ENCODE measurements around the gene RIC8A.

Gene RIC8A

DNA sequence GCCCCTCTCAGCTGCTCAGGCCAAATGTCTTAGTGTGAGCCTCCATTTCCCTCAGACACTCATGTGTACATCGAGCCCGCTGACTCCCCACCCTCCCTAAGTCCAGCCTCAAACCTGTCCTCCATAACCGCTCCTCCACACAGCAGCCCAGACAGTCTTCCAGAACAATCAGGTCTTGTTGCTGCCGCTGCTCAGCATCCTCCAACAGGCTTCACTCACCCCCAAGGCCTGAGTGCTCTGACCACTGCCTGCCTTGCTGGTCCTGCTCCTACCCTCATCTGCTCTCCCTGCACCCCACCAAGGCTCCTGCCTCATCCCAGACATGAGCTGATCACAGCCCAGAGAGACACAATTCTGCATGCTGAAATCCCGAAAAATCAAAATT, 46.4 kb downstream of the RIC8A start:
- Histone ChIP-seq H3K27me3 (ENCODE audit: insufficient read depth, low read length, poor library complexity, severe bottlenecking) (no peaks in the 10 kb centered on the region), H3K4me2 (ENCODE audit: low read depth, low read length, poor library complexity, severe bottlenecking) (no peak overlapping the region), H3K9me3 (ENCODE audit: insufficient read depth, low read depth, low read length) (no peaks in the 10 kb centered on the region), H2AFZ (ENCODE audit: low read length) (no peak overlapping the region), H3K4me3 (ENCODE audit: low read length, poor library complexity, severe bottlenecking) (no peak overlapping the region), H3K9ac (ENCODE audit: low read depth, low read length, poor library complexity, severe bottlenecking) (no peak overlapping the region), H3K36me3 (ENCODE audit: insufficient read depth, low read length) (peaks cover 27% of the 10 kb centered on the region; the same call in 1 of the 2 replicates), H4K20me1 (ENCODE audit: insufficient read depth, low read length, poor library complexity, severe bottlenecking) (no peaks in the 10 kb centered on the region), H3F3A (ENCODE audit: low read depth) (no peaks in the 10 kb centered on the region), H3K4me1 (ENCODE audit: insufficient read depth, low read length, poor library complexity, severe bottlenecking) (peaks cover 3% of the 10 kb centered on the region), H3K79me2 (ENCODE audit: insufficient read depth, low read length) (no peaks in the 10 kb centered on the region), H3K9me2 (replicated peaks; ENCODE audit: low read depth, low read length) (no peaks in the 10 kb centered on the region)
- TF ChIP-seq EZH2phosphoT487 (IDR thresholded peaks at IDR 0.05; ENCODE audit: borderline replicate concordance) = no peak
- TF ChIP-seq CTCF (conservative IDR thresholded peaks at IDR 0.05; ENCODE audit: low read length) = no peak

GRCh38 chr11:255176-255575, 47.7 kb downstream of the RIC8A start:
- Histone ChIP-seq H3K9ac (ENCODE audit: low read depth, low read length, poor library complexity, severe bottlenecking) (no peak overlapping the region), H3K4me2 (ENCODE audit: low read depth, low read length, poor library complexity, severe bottlenecking) (no peak overlapping the region), H3K27me3 (ENCODE audit: insufficient read depth, low read length, poor library complexity, severe bottlenecking) (no peaks in the 10 kb centered on the region), H3F3A (ENCODE audit: low read depth) (no peaks in the 10 kb centered on the region), H3K9me2 (replicated peaks; ENCODE audit: low read depth, low read length) (no peaks in the 10 kb centered on the region), H4K20me1 (ENCODE audit: insufficient read depth, low read length, poor library complexity, severe bottlenecking) (no peaks in the 10 kb centered on the region), H3K9me3 (ENCODE audit: insufficient read depth, low read depth, low read length) (no peaks in the 10 kb centered on the region), H3K79me2 (ENCODE audit: insufficient read depth, low read length) (no peaks in the 10 kb centered on the region), H3K36me3 (ENCODE audit: insufficient read depth, low read length) (peaks cover 24% of the 10 kb centered on the region; the same call in 1 of the 2 replicates), H2AFZ (ENCODE audit: low read length) (no peak overlapping the region), H3K4me1 (ENCODE audit: insufficient read depth, low read length, poor library complexity, severe bottlenecking) (peaks cover 3% of the 10 kb centered on the region), H3K4me3 (ENCODE audit: low read length, poor library complexity, severe bottlenecking) (no peak overlapping the region)
- TF ChIP-seq EZH2phosphoT487 (IDR thresholded peaks at IDR 0.05; ENCODE audit: borderline replicate concordance) = no peak
- no peak for TF ChIP-seq CTCF (conservative IDR thresholded peaks at IDR 0.05; ENCODE audit: low read length)

DNA sequence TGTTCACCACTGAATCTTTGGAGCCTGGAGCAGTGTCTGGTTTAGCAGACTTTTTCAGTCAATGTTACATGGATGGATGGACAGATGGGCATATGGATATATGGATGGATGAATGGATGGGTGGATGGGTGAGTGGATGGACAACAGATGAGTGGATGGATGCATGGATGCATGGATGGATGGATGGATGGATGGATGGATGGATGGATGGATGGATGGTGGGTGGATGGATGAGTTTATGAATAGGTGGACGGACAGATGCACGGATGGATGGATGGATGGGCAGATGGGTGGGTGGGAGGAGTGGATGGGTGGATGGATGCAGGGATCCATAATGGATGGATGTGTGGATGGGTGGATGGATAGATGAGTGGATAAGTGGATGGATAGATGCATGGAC, 48.3 kb downstream of the RIC8A start:
- H3K9me3 ChIP-seq (ENCODE audit: insufficient read depth, low read depth, low read length) = no peaks in the 10 kb centered on the region
- H3K4me3 ChIP-seq (ENCODE audit: low read length, poor library complexity, severe bottlenecking) = no peak overlapping the region
- no peaks in the 10 kb centered on the region for H3F3A ChIP-seq (ENCODE audit: low read depth)
- H3K9ac ChIP-seq (ENCODE audit: low read depth, low read length, poor library complexity, severe bottlenecking) = no peak overlapping the region
- H3K27me3 ChIP-seq (ENCODE audit: insufficient read depth, low read length, poor library complexity, severe bottlenecking) = no peaks in the 10 kb centered on the region
- no peaks in the 10 kb centered on the region for H4K20me1 ChIP-seq (ENCODE audit: insufficient read depth, low read length, poor library complexity, severe bottlenecking)
- H3K4me2 ChIP-seq (ENCODE audit: low read depth, low read length, poor library complexity, severe bottlenecking) = no peak overlapping the region
- peaks cover 24% of the 10 kb centered on the region; the same call in 1 of the 2 replicates for H3K36me3 ChIP-seq (ENCODE audit: insufficient read depth, low read length)
- H3K9me2 ChIP-seq (replicated peaks; ENCODE audit: low read depth, low read length) = no peaks in the 10 kb centered on the region
- H3K4me1 ChIP-seq (ENCODE audit: insufficient read depth, low read length, poor library complexity, severe bottlenecking) = peaks cover 3% of the 10 kb centered on the region
- no peak for TF ChIP-seq EZH2phosphoT487 (IDR thresholded peaks at IDR 0.05; ENCODE audit: borderline replicate concordance)
- no peak for TF ChIP-seq CTCF (conservative IDR thresholded peaks at IDR 0.05; ENCODE audit: low read length)
- no peak overlapping the region for H2AFZ ChIP-seq (ENCODE audit: low read length)
- H3K79me2 ChIP-seq (ENCODE audit: insufficient read depth, low read length) = no peaks in the 10 kb centered on the region
